HepG2 (cell line): ENCODE measurements around the gene ZNF184. TPM values are rescaled to one million over a fixed set of nuclear protein-coding genes. Genes with fewer than 3 reads are reported as not detected.
A peak's percentile ranks its signal among the peaks of the same experiment; 100 is the strongest.

Experiments
- BRF2 ChIP-seq: sonication (generic); formaldehyde crosslinking; IDR thresholded peaks from 2 replicates; pipeline ENCODE4 v1.8.1; 2022; ENCODE audit warnings: mild to moderate bottlenecking, missing genetic modification reagents
- FOXJ3 ChIP-seq: sonication (generic); formaldehyde crosslinking; IDR thresholded peaks from 2 replicates; pipeline ENCODE4 v1.4.0; 2020; ENCODE audit warnings: missing genetic modification reagents, mild to moderate bottlenecking, borderline replicate concordance
- FOXP4 ChIP-seq: sonication (generic); formaldehyde crosslinking; IDR thresholded peaks from 2 replicates; pipeline ENCODE4 v1.4.0; 2020; ENCODE audit warnings: missing genetic modification reagents
- IRF2 ChIP-seq: IDR thresholded peaks from 2 replicates; pipeline ENCODE4 v1.6.1; 2018; ENCODE audit warnings: missing genetic modification reagents, missing compliant biosample characterization
- RBM39 ChIP-seq: fragments of 200-400 bp; formaldehyde crosslinking; IDR thresholded peaks from one replicate; pipeline ENCODE4 v1.6.1; 2018; ENCODE audit warnings: antibody characterized with exemption, mild to moderate bottlenecking, low read depth, low read length; ENCODE audit not compliant: poor library complexity, severe bottlenecking
- SIN3A ChIP-seq: IDR thresholded peaks from 2 replicates; pipeline ENCODE4 v1.6.1; 2011; ENCODE audit warnings: low read depth, mild to moderate bottlenecking, control low read depth, low read length, borderline replicate concordance
- ZNF17 ChIP-seq: sonication (generic); formaldehyde crosslinking; IDR thresholded peaks from 2 replicates; pipeline ENCODE4 v1.5.0; 2020; ENCODE audit warnings: mild to moderate bottlenecking, missing genetic modification reagents
- ZNF350 ChIP-seq: sonication (generic); formaldehyde crosslinking; IDR thresholded peaks from 2 replicates; pipeline ENCODE4 v1.4.0; 2020; ENCODE audit warnings: mild to moderate bottlenecking, low read depth, missing genetic modification reagents, borderline replicate concordance
- ZNF557 ChIP-seq: sonication (generic); formaldehyde crosslinking; IDR thresholded peaks from 2 replicates; pipeline ENCODE4 v1.4.0; 2020; ENCODE audit warnings: missing genetic modification reagents
- polyA plus RNA-seq, 8 experiments: library from polyadenylated mRNA; depleted of rRNA in 3 of 8; stranded (reverse) in 7 of 8; unstranded in 1 of 8; fragments of >200 nt; fragmentation: Illumina TruSeq in 4 of 8; extraction: Trizol in 4 of 8; gene quantifications; 2 replicates each; pipeline versions ENCODE4 v1.2.1 to v1.2.3, GENCODE V29; 2011 to 2016; ENCODE audit warnings: low read depth in 4 of 8, missing spikeins in 1 of 8, mixed read lengths in 1 of 8; ENCODE audit not compliant: insufficient read depth in 1 of 8
- total RNA-seq, 5 experiments: library from RNA; depleted of rRNA; stranded (reverse); fragments of >200 nt; fragmentation: Illumina TruSeq; extraction: Trizol; gene quantifications; 2 replicates each; pipeline ENCODE4 v1.2.3, GENCODE V29; 2016; ENCODE audit warnings: low read depth in 1 of 5
- TF ChIP-seq, protein P1 (sequence below): sonication (generic); formaldehyde crosslinking; IDR thresholded peaks from 2 replicates; pipeline ENCODE4 v1.4.0; 2020; ENCODE audit warnings: mild to moderate bottlenecking, missing genetic modification reagents, borderline replicate concordance
- TF ChIP-seq, protein P2 (sequence below): sonication (generic); formaldehyde crosslinking; IDR thresholded peaks from 2 replicates; pipeline ENCODE4 v1.4.0; 2020; ENCODE audit warnings: mild to moderate bottlenecking, missing genetic modification reagents

Gene ZNF184
- total and polyA plus RNA-seq, 2 of the 13 experiments (the other 11 are each of a cell fraction or from before 2014, with no cell fraction given) = 2.1 to 10.1 TPM

- no peak for TF ChIP-seq RBM39
- TF ChIP-seq, protein P1, sequence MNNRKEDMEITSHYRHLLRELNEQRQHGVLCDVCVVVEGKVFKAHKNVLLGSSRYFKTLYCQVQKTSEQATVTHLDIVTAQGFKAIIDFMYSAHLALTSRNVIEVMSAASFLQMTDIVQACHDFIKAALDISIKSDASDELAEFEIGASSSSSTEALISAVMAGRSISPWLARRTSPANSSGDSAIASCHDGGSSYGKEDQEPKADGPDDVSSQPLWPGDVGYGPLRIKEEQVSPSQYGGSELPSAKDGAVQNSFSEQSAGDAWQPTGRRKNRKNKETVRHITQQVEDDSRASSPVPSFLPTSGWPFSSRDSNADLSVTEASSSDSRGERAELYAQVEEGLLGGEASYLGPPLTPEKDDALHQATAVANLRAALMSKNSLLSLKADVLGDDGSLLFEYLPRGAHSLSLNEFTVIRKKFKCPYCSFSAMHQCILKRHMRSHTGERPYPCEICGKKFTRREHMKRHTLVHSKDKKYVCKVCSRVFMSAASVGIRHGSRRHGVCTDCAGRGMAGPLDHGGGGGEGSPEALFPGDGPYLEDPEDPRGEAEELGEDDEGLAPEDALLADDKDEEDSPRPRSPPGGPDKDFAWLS (CRISPR knock-in tag) = no peak
- TF ChIP-seq FOXP4 (CRISPR knock-in tag) = 0 out of 2 replicates have a peak, but pooled peaks have one; percentile 31
- TF ChIP-seq IRF2 (CRISPR knock-in tag) = peak; percentile 90
- peak; percentile 14; the same call in 1 of the 2 replicates for TF ChIP-seq ZNF557
- peak; percentile 15; the same call in 1 of the 2 replicates for TF ChIP-seq BRF2 (CRISPR knock-in tag)
- peak; percentile 71; the same call in 1 of the 2 replicates for TF ChIP-seq FOXJ3 (CRISPR knock-in tag)
- TF ChIP-seq SIN3A = no peak
- peak; percentile 73 for TF ChIP-seq ZNF350
- no peak for TF ChIP-seq ZNF17 (CRISPR knock-in tag)
- TF ChIP-seq, protein P2, sequence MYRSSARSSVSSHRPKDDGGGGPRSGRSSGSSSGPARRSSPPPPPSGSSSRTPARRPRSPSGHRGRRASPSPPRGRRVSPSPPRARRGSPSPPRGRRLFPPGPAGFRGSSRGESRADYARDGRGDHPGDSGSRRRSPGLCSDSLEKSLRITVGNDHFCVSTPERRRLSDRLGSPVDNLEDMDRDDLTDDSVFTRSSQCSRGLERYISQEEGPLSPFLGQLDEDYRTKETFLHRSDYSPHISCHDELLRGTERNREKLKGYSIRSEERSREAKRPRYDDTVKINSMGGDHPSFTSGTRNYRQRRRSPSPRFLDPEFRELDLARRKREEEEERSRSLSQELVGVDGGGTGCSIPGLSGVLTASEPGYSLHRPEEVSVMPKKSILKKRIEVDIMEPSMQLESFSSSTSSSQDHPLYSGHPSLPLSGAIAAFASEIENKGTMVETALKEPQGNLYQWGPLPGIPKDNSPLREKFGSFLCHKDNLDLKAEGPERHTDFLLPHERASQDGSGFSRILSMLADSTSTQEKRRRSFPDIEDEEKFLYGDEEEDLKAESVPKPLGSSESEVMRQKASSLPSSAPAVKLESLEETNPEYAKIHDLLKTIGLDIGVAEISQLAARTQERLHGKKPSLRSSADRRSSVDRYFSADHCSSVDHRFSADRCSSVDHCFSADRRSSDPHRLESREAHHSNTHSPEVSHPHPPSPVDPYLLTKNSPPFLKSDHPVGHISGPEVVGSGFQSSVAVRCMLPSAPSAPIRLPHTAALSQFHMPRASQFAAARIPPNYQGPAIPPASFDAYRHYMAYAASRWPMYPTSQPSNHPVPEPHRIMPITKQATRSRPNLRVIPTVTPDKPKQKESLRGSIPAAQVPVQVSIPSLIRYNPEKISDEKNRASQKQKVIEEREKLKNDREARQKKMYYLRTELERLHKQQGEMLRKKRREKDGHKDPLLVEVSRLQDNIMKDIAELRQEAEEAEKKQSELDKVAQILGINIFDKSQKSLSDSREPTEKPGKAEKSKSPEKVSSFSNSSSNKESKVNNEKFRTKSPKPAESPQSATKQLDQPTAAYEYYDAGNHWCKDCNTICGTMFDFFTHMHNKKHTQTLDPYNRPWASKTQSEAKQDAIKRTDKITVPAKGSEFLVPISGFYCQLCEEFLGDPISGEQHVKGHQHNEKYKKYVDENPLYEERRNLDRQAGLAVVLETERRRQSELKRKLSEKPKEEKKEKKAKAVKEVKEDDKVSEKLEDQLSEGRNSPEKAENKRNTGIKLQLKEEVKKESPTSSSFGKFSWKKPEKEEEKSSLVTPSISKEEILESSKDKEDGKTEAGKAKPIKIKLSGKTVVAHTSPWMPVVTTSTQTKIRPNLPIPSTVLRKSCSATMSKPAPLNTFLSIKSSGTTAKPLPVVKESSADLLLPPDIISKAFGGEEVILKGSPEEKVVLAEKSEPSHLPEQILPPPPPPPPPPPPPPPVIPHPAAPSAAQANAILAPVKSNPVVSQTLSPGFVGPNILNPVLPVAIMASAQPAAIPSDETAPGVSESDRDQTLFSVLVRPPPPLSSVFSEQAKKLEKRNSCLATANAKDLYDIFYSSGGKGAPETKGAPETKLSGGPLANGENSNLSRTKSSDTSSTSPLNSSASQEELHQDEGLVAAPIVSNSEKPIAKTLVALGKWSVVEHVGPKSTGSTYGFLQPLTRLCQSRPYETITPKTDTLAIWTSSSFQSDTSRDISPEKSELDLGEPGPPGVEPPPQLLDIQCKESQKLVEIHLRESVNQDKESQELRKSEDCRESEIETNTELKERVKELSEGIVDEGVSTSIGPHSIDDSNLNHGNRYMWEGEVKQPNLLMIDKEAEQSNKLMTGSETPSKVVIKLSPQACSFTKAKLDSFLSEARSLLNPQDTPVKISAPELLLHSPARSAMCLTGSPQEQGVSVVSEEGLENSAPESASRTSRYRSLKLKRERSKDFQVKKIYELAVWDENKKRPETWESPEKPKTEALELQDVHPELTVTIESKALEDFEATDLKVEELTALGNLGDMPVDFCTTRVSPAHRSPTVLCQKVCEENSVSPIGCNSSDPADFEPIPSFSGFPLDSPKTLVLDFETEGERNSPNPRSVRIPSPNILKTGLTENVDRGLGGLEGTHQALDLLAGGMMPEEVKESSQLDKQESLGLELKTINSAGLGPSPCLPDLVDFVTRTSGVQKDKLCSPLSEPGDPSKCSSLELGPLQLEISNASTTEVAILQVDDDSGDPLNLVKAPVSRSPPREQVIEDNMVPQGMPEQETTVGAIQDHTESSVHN (CRISPR knock-in tag) = 0 out of 2 replicates have a peak, but pooled peaks have one; percentile 4
These were observed 5.9 kb upstream of the ZNF184 start (continued) for GRCh38 chr6:27478706-27479318.
